GM18870 (cell line): Measurements from ENCODE around the gene C14orf180.

Experiments used
- ATAC-seq: cut with Tn5 transposase; IDR thresholded peaks from one replicate; pipeline ENCODE4 v1.9.1; 2021; ENCODE audit warnings: moderate library complexity; ENCODE audit not compliant: unreplicated experiment

C14orf180 gene

GRCh38 chr14:104579507-104579906, at the start of gene C14orf180:
Gene C14orf180, plus strand, starts transcription at chr14:104579764. Its CDS starts 6,667 bp downstream, at chr14:104586431.
- ATAC-seq: no peak

- ATAC-seq: no peak
Measured at GRCh38 chr14:104530646-104531045, 48.9 kb upstream of the C14orf180 start.

- no peak for ATAC-seq
Measured at GRCh38 chr14:104531421-104532190, 48.0 kb upstream of the C14orf180 start.

- no peak for ATAC-seq
Measured at GRCh38 chr14:104532191-104532555, 47.4 kb upstream of the C14orf180 start.

- no peak for ATAC-seq
Measured at GRCh38 chr14:104534036-104534435, 45.5 kb upstream of the C14orf180 start.

- ATAC-seq: no peak
Measured at GRCh38 chr14:104536942-104537612, 42.5 kb upstream of the C14orf180 start.

- no peak for ATAC-seq
Measured at GRCh38 chr14:104537613-104537988, 42.0 kb upstream of the C14orf180 start.

GRCh38 chr14:104541905-104542465, 37.6 kb upstream of the C14orf180 start:
- ATAC-seq: no peak

- no peak for ATAC-seq
Measured at GRCh38 chr14:104542871-104543830, 36.4 kb upstream of the C14orf180 start.

- no peak for ATAC-seq
Measured at GRCh38 chr14:104544362-104544961, 35.1 kb upstream of the C14orf180 start.

- no peak for ATAC-seq
Measured at GRCh38 chr14:104545151-104545941, 34.2 kb upstream of the C14orf180 start.

GRCh38 chr14:104545942-104546501, 33.5 kb upstream of the C14orf180 start:
- no peak for ATAC-seq

GRCh38 chr14:104546591-104547309, 32.8 kb upstream of the C14orf180 start:
- ATAC-seq: no peak

- ATAC-seq: no peak
Measured at GRCh38 chr14:104547310-104547997, 32.1 kb upstream of the C14orf180 start.

- ATAC-seq: no peak
Measured at GRCh38 chr14:104547998-104548700, 31.4 kb upstream of the C14orf180 start.

- no peak for ATAC-seq
Measured at GRCh38 chr14:104548802-104549535, 30.6 kb upstream of the C14orf180 start.
